CD4-positive, alpha-beta T cell treated with Interleukin-15 for 4 hours (primary cell): Measurements from ENCODE around the gene MPRIP.
"Not testable (repeated sequence)": the region's sequence is repeated elsewhere in the genome, so short reads cannot be mapped to it uniquely, and the experiment has no call there.

Experiments
- DNase-seq: peaks from one replicate; pipeline ENCODE4 v3.0.0-alpha.2; 2020; ENCODE audit warnings: low spot score

The MPRIP gene

DNA sequence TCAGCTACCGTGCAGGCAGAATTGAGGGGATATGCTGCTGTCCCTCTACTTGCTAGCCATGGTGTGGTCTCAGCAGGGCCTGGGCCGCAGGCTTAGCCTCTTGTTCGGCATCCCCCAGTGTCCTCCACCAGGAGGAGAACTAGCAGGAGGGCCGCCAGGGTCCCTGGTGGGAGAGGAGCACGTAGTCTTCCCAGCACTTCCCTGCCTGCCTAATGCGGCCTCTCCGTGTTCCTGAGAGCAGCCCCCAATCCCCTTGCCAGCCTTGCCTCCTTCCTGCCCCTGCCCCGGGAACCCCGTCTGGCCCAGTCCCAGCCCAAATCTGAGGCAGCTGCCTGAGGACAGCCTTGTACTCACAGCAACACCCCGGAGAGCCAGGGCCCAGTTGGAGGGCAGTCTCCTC, 125.7 kb downstream of the MPRIP start:
- no peak for DNase-seq

DNA sequence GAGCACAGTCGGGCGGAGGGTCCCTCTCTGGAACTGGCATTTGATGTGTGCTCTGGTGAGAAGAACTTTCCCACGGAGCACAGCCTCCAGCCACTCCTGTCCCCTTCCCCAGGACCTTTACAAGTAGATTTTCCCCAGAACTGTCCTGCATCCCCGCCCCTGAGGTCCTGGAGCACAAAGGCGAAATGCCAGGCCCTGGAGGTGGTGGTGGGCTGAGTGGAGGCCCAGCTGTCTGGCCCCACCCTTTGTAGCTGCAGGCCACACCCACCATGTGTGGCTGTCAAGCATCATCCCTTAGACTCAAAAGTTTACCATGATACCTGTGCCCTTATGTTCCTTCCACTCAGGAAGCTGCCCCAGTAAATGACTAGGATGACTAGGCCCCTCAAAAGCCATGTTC, 126.1 kb downstream of the MPRIP start:
- DNase-seq: no peak

DNA sequence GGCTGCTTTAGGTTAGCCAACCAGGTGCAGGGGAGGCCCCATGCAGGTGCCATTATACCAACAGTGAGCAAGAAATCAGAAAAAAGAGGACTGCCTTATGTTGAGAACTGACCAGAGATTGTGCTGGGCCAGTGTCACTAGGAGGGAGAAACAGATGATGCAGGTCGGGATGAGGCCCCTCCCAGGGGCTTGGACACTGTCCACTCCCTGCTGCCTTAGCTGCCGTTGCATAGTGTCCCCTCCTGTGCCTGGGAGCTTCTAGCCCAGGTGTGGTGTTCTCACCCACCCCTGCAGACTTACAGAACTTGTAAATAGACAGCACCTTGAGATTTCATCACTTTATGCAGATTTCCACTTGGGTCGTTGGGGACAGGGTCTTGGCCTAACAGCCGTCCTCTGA, 127.1 kb downstream of the MPRIP start:
- DNase-seq: no peak

DNA sequence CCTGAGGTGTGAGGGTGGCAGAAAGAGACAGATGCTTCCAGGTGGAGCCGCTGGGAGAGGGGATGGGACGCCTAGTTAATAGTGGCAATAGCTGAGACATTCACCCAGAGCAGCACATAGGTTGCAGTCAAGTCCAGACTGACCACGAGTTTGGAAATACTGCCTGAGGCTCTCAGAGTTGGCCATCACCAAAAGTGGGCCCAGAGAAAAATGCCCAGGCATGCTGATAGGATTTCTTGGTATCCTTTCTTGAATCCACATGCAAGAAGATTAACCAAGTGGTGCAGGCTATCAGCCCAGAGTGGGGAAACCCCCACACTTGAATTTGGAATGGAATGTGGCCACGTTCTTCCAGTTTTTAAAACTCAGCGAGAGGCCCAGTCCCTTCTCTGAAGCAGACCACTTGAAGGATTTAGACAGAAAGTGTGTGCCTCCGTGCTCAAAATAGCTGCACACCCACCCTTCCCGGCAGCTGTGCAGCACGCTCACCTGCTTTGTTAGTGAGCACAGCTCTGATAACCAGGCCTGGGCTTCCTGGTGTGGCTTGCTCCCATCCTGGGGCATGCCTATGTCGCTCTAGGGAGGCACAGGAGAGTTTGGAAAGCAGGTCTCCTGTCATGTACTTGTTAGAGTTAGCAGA, 128.2 kb downstream of the MPRIP start:
- DNase-seq: no peak

DNA sequence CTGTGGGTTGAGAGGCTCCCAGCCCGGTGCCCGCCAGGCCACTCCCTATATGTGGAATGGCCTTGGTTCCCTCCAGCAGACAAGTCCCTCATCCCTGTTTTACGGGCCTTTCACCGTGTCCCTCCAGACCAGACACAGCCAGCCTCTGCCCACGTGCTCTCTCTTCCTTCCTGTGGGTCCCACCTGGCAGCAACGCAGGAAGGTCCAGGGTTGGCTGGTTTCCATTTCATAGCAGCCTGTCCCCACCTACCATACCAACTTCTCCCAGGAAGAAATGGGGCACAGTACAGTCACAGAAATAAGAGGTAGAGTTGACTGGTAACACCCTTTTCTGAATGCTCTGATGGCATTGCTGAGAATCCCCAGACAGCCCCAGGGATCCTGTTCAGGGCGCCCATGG, 128.9 kb downstream of the MPRIP start:
- no peak for DNase-seq

DNA sequence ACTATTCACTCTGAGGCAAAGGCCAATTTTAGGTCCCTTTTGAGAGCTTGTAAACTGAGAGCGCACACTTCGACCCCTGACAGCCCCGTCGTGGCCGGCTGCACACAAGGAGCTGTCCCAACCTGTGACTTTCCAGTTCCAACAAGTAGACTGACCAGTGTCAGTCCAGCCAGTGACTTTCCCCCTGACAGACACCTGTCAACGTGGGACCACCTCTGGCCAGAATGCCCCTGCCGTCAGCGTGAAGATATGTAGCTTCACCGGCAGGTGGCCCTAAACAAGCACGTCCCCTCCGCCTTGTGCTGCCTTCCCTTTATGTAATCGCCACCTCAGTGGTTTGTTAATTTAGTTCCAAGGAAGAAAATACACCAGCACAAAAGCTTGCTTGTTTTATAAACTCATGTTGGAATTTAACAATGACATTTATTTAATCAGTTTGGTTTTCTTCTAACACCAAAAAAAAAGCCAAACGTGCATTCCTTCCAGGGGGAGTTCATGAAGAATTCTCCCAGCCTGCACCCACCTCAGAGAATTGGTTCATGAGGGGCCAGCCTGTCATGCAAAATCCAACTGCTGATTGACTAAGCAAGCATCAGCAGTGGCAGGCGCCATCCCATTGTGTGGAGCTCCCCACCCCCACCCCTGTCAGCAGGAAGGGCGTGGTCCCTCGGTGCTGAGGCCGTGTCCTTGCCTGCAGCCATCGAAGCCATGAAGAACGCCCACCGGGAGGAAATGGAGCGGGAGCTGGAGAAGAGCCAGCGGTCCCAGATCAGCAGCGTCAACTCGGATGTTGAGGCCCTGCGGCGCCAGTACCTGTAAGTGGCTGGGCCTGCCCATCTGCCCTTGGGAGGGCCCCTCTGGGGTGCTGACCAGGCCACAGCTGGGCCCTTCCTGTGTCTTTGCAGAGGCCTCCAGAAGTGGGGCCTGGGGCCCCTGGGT, 130.0 kb downstream of the MPRIP start:
- no peak for DNase-seq

DNA sequence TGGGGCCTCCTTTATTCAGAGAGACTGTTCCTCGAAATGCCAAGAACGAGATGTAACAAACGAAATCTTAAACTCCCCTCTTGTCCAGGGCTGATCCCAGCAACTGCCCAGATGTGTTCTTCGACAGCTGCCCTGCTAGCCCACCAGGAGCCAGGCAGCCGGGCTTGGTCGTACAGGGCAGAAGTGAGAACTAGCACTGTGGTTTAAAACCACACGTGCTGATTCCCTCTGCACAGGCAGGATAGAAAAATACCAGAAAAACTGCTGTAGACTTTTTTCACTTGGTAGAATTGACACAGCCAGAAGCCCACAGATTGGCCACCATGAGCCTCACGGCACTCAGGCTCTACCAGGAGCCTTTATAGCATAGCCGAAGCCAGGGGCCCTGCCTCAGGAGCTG, 130.7 kb downstream of the MPRIP start:
- no peak for DNase-seq

DNA sequence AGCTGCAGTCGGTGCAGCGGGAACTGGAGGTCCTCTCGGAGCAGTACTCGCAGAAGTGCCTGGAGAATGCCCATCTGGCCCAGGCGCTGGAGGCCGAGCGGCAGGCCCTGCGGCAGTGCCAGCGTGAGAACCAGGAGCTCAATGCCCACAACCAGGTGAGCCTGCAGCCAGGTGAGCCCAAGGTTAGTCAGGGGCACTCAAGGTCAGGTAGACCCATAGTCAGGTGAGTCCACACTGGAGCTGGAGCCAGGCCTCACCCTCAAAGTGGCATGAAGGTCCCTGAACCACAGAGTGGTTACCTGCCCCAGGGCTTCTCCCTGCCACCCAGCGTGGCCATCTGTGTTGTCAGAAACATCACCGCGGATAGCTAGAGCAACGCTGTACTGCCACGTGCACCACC, 131.7 kb downstream of the MPRIP start:
- no peak for DNase-seq

DNA sequence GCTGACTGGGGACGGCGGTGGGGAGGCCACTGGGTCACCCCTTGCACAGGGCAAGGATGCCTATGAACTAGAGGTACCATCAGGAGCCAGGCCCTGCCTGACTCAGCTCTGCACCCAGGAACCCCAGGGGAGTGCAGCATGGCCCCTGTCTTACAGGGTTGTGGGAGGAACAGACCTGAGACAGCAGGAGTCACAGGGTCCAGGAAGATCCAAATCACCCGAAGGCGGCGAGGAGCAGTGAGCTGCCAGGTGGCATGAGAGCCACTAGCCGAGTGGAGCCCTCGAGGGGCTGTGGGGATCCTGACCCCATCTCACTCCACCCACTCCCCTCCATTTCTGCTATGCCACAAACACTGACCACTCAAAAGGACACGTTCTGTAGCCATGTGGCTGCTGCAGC, 133.1 kb downstream of the MPRIP start:
- DNase-seq: no peak

DNA sequence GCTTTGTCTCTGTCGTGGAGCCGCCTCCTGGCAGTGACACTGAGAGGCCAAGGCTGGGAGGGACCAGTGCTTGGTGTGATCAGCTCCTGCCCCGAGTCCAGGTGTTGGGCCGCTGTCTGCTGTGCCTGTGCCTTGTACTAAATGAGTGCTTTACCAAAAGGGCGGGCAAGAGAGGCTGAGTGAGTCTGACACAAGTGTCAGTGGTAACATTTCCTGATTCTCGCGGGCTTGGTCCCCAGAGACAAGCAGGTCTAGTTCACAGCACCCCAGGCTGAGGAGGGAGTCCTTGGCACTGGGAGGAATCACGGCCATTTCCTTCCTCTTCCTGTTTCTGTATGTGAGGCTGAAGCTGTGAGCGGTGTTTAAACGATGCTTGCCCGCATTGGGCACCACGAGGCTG, 133.7 kb downstream of the MPRIP start:
- no peak for DNase-seq

DNA sequence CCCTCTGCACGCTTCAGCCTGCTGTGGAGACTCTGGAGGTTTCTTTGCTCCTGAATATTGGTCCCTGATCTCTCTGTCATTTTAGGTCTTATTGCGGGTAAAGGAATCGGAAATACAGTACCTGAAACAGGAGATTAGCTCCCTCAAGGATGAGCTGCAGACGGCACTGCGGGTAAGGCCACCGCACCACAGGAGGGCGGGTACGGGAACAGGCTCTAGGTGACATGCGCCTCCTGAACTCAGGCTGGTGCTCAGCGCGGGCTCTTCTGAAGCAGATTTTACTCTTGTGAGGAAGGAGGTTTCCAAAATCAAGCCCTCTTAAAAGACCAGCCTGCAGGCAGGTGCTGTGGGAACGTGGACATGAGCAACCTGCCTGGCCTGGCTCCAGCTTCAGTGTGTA, 134.1 kb downstream of the MPRIP start:
- no peak for DNase-seq

DNA sequence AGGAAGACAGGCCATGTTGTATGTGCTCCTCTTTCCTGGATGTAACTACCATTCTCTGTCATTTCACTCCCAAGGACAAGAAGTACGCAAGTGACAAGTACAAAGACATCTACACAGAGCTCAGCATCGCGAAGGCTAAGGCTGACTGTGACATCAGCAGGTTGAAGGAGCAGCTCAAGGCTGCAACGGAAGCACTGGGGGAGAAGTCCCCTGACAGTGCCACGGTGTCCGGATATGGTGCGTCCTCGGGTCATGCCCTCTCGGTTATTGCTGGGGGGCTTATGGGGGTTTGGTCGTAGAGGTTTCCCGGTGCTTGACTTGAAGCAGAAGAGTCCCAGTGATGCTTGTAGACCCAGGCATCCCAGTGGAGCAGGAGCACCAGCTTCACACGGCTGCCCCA, 134.9 kb downstream of the MPRIP start:
- DNase-seq: no peak

DNA sequence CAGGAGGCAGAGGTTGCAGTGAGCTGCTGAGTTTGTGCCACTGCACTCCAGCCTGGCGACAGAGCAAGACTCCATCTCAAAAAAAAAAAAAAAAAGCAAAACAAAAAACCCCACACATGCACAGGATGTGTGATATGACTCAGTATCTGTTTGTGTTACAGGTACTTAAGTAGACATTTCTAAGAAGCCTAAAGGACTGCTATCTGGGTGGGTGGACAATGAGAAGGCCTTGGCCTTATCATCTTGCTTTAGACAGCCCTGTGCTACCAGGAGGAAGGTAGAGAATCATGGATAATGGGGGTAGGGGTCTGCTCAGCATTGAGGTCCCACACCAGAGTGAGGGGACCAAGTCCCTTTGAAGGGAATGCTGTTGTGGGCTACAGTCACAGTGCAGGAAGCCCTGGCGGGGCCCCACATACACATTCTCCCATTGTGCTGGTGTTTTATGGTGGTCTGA, 137.1 kb downstream of the MPRIP start:
- DNase-seq: peak; percentile 57

DNA sequence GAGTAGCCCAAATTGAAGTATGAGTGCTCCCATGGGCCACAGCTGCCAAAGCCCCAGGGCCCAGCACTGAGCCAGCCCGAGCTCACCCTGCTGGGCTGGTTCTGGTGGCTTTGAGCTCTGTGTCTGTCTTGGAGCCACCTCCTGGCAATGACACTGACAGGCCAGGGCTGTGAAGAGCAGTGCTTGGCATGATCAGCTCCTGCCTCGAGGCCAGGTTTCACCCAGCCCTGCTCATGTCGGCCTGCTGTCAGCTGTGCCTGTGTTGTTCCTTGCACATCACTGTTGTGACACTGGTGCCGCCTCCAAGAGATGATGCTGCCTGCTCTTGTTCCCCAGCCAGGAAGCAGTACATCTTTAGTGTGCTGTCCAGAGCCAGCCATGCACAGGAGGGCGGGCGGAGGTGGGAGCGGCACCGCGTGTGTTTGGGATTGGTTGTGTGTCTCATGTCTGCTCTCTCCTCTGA, 137.9 kb downstream of the MPRIP start:
- DNase-seq: peak; percentile 33

DNA sequence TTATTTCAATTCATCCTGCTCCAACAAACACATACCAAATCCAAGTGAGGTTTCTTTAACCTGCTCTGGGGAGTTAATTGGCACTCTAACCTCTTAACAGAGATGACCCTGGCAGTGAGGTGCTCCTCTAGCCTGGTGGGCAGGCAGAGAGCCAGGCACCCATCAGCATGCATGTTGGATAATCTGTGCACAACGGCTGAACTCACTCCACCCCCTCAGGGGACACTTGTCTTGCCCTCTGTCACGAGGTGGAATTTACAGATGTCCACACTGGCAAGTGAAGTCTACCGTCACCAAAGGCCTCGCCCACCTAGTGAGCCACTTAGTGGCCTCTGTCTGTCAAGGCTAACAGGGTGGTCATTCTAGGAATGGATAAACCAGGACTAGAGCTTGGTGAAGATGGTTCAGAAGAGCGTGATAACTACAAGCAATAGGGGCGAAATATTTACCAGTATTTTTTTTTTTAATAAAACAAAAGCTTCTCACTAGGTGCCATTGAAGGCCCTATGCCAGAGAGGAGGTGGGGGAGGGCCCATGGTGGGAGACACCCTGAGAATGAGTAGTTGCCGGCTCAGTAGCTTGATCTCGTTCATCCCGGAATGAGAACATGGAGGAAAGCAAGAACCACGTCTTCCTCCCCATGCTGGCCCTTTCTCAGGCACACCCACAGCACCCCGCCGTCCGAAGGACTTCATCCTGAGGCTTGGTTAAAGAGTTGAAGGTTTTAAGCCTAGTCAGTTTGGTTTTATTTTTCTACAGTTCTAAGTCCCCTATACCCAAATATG, 138.7 kb downstream of the MPRIP start:
- DNase-seq: no peak

DNA sequence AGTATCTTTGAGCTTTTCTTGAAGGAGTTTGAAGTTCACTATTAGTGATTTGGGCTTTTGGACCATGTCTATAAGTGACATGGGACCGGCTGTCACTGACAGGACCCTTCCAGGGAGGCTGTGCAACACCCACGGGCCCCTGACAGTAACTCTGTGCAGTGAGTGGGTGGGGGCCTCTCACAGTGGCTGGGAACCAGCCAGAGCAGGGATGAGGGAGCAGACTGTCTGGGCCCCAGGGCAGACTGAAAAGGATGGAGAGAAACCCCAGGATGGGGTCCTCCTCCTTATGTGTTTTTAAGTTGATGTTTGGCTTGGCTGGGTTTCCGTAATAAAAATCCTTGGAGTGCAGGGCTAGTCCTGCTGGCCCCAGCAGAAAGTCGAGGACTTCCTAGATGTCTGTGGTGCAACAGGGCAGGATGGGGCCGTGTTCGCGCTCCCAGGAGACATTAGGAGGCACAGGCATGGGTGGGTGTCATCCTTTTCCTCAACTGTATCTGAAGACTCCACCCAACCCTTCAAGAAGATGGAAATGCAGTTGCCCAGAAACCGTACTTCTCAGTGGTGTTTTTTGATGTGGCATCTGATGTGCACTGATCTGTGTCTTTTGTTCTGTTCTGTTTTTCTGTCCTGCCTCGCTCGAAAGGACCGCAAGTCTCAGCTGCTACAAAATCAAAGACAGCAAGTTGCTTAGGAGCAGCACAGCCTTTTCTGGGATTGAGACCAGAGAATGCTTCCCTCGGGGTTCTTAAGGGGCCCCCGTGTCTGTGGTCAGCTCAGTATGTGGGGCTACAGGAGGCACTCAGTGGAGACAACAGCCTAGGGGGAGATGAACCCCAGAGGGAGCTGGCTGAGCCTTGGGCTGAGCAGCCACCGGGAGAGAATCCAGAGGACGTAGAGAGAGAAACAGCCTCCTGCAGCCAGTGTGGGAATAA, 139.7 kb downstream of the MPRIP start:
- DNase-seq: peak; percentile 65

DNA sequence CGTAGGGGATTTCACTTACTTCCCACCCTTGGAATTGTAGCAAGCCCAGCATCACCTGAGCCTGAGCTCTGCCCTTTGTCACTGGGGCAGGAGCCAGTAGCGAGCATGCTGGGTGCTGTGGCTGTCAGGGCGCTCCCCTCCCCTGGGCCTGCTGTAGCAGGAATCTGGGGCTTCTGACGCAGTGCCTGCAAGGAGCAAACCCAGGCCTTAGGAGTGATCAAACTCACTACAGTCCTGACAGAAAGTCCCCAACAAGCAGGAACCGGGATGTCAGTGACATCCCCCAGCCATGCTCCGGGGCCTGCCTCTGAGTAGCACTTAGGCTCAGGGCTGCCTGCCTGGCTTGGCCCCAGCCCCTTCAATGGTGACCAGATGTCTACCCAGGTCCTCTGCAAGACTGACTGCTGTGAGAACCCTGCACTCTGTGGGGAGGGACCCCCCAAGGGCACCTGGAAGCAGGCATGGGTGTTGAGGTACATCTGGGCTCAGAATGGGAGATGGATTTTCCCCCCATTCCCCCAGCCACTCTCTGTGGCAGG, 140.4 kb downstream of the MPRIP start:
- DNase-seq: no peak

DNA sequence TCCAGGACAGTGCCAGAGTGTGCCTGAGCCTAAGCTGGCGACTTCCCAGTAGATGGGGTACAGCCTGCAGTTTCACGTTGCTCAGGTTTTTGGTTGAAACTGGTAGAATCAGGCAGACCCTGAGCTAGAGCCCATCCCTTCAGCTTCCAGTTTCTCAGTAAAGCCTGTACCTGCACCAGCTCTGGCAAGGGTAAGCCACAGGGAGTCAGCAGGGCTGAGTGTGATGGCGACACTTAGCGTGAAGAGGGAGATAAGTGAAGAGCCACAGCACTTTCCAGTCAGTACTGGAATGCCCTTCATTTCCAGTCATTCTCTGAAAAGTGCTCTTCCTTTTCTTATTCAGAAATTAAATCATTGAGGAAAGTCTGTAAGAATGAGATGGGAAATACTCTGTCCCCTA, 141.5 kb downstream of the MPRIP start:
- DNase-seq: no peak

DNA sequence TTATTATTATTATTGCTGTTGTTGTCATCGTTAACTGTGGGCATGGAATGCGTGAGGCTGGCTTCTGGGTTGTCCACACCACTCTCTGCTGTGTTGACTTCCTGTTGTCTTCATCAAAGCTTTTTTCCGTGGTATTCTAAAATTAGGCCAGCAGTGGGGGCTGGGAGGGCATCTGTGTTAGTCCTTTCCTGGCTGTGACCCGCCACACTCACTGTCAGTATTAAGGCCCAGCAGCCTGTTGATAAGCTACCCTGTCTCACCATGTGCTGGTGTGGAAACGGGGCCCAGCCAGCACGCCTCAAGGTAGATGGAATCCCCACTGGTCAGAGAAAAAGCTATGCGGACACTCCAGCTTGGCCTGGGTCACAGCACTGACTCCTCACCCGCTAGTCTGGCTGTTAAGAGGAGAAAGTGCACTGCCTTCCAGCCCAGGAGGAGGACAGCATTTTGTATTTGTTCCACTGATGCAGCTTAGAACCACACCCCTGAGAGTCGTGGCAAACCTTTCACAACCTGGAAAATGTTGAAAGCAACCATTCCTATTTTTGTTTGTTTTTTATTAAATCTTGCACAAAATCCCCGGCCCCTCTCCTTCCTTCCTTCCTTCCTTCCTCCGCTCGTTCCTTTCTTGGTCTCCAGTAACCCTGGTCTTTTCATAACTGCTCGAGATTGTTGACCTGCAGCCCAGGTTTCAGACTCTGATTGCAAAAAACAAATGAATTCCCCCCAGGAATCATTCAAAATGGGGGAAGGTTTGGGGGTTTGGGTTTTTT, 142.9 kb downstream of the MPRIP start:
- DNase-seq: not testable (repeated sequence)

DNA sequence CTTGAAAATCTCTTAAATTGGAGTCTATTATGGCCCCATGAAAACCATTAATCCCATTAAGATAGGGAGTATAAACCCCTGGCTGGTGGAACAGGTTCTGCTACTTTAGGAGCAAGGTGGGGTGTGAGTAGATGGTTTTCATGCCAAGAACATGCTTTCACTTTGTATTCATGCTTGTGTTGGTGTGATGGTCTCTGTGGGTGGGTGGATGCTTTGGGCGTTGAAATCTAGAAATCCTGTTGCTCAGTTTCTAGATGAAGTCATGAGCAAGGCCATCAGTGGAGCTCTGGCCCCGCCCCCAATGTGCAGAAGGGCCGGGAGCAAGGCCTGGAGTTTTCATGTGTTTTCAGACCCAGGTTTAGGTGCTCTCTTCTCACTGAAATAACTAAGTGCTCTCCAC, 143.8 kb downstream of the MPRIP start:
- DNase-seq: no peak
